ENCODE data around the gene ILDR1.

GRCh38 chr3:122003606-122004005 lies 18.4 kb downstream of the ILDR1 start:
- no peak for TF ChIP-seq CTCF (IDR thresholded peaks at IDR 0.05)
- no peak for TF ChIP-seq POLR2A (IDR thresholded peaks at IDR 0.05)
